ENCODE measurements around the gene AFTPH. TPM values are rescaled to one million over a fixed set of nuclear protein-coding genes. Genes with fewer than 3 reads are reported as not detected.
A peak's percentile ranks its signal among the peaks of the same experiment; 100 is the strongest.
"Not testable (repeated sequence)": the region's sequence is repeated elsewhere in the genome, so short reads cannot be mapped to it uniquely, and the experiment has no call there.

AFTPH gene
- total and polyA plus RNA-seq, 3 donors from 2014 or later, result 38.7 to 56.1 (median 43.9) TPM

- TF ChIP-seq, protein P1, sequence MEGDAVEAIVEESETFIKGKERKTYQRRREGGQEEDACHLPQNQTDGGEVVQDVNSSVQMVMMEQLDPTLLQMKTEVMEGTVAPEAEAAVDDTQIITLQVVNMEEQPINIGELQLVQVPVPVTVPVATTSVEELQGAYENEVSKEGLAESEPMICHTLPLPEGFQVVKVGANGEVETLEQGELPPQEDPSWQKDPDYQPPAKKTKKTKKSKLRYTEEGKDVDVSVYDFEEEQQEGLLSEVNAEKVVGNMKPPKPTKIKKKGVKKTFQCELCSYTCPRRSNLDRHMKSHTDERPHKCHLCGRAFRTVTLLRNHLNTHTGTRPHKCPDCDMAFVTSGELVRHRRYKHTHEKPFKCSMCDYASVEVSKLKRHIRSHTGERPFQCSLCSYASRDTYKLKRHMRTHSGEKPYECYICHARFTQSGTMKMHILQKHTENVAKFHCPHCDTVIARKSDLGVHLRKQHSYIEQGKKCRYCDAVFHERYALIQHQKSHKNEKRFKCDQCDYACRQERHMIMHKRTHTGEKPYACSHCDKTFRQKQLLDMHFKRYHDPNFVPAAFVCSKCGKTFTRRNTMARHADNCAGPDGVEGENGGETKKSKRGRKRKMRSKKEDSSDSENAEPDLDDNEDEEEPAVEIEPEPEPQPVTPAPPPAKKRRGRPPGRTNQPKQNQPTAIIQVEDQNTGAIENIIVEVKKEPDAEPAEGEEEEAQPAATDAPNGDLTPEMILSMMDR (IDR thresholded peaks at IDR 0.05), result no peak
- no peak for TF ChIP-seq POLR2A (IDR thresholded peaks at IDR 0.05)
- H3K27me3 ChIP-seq, result no peaks in the 10 kb centered on the region
- intact Hi-C loops (cut with DNase I; ENCODE audit: low total_unique reads), result no loop called here
- 5 to 7% methylated on average over 4 of the region's 4 CpGs for WGBS, 2 donors
- H3K36me3 ChIP-seq (ENCODE audit: low read depth, missing control alignments), result no peaks in the 10 kb centered on the region
- peaks cover 7% of the 10 kb centered on the region for H3K4me1 ChIP-seq
- no peak for DNase-seq
- H3K4me3 ChIP-seq, result peak overlapping the region; percentile 85 to 88
- peak overlapping the region; percentile 91 to 95 for H3K27ac ChIP-seq
- no peaks in the 10 kb centered on the region for H3K9me3 ChIP-seq
Observed at GRCh38 chr2:64525317-64525613, 1.1 kb downstream of the AFTPH start.

DNA sequence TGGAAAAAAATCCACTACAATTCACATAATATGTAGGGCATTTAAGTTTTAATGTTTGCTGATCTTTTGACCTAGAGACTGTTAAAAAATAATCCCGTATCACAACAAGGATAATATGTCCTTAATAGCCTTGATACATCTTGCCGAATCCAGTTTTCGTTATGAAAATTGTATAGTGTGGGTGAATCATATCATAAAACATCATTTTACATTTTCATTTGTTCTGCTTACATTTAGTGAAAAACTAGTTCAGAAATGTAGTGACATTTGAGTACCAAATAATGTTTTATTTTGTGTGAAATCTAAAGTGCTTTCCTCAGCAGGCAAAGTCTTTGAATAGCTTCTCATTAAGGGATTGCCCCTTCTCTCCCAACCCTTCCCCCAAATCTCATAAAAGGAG lies 1.9 kb downstream of the AFTPH start:
- intact Hi-C loops (cut with DNase I; ENCODE audit: low total_unique reads), result no loop called here
- H3K4me3 ChIP-seq, result no peak overlapping the region

DNA sequence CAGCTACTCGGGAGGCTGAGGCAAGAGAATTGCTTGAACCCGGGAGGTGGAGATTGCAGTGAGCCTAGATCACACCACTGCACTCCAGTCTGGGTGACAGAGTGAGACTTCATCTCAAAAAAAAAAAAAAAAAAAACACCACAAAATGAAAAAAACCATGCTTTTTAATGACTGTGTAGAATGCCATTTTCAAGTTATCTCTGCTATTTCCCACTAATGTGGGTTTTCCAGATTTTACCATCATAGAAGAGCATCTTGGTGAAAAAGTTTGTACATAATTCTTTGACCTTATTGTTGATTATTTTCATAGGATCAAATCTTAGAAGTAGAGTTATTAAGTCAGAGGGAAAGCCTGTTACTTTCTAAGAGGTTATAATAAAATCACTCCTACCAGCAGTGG lies 6.8 kb downstream of the AFTPH start:
- H3K36me3 ChIP-seq (ENCODE audit: low read depth, missing control alignments); H3K4me3 ChIP-seq; H3K27ac ChIP-seq; H3K9me3 ChIP-seq; H3K27me3 ChIP-seq; H3K4me1 ChIP-seq; intact Hi-C loops (cut with DNase I; ENCODE audit: low total_unique reads); DNase-seq: not testable (repeated sequence)
- 88 to 96% methylated on average over 2 of the region's 2 CpGs for WGBS, 2 donors

More for the DNA sequence above, 1.9 kb downstream of the AFTPH start:
- H3K27ac ChIP-seq, result no peak overlapping the region
- no peak for DNase-seq
- H3K4me1 ChIP-seq, result peaks cover 7% of the 10 kb centered on the region
- H3K36me3 ChIP-seq (ENCODE audit: low read depth, missing control alignments), result no peaks in the 10 kb centered on the region
- 40 to 58% methylated on average over 3 of the region's 3 CpGs for WGBS, 2 donors
- H3K27me3 ChIP-seq, result no peaks in the 10 kb centered on the region
- TF ChIP-seq, protein P1 (IDR thresholded peaks at IDR 0.05), result no peak
- TF ChIP-seq POLR2A (IDR thresholded peaks at IDR 0.05), result no peak
- H3K9me3 ChIP-seq, result no peaks in the 10 kb centered on the region

- Histone ChIP-seq H3K4me1 (no peaks in the 10 kb centered on the region), H3K27me3 (no peaks in the 10 kb centered on the region), H3K4me3 (no peak overlapping the region)
Observed at GRCh38 chr2:64532030-64532429, 7.9 kb downstream of the AFTPH start.

GRCh38 chr2:64533882-64534281 lies 9.8 kb downstream of the AFTPH start:
- H3K4me3 ChIP-seq, result no peak overlapping the region
- TF ChIP-seq, protein P1 (IDR thresholded peaks at IDR 0.05), result no peak
- TF ChIP-seq POLR2A (IDR thresholded peaks at IDR 0.05), result no peak
- H3K27me3 ChIP-seq, result no peaks in the 10 kb centered on the region
- H3K9me3 ChIP-seq, result no peaks in the 10 kb centered on the region
- H3K27ac ChIP-seq, result no peak overlapping the region
- no peaks in the 10 kb centered on the region for H3K4me1 ChIP-seq
- H3K36me3 ChIP-seq (ENCODE audit: low read depth, missing control alignments), result no peaks in the 10 kb centered on the region
- DNase-seq, result no peak
- intact Hi-C loops (cut with DNase I; ENCODE audit: low total_unique reads), result no loop called here

More at GRCh38 chr2:64532030-64532429, 7.9 kb downstream of the AFTPH start:
- DNase-seq, result no peak
- Histone ChIP-seq H3K36me3 (ENCODE audit: low read depth, missing control alignments) (no peaks in the 10 kb centered on the region), H3K9me3 (no peaks in the 10 kb centered on the region), H3K27ac (no peak overlapping the region)
- intact Hi-C loops (cut with DNase I; ENCODE audit: low total_unique reads), result no loop called here
- TF ChIP-seq, protein P1 (IDR thresholded peaks at IDR 0.05), result no peak
- TF ChIP-seq POLR2A (IDR thresholded peaks at IDR 0.05), result no peak

Measured in testis (tissue), 3 donors.